T-helper 17 cell (primary cell): Measurements from ENCODE around the gene ZNF14. TPM values are rescaled to one million over a fixed set of nuclear protein-coding genes. Genes with fewer than 3 reads are reported as not detected.

Experiments used
- ATAC-seq: fragments of 150-1000 bp; cut with Tn5 transposase; 2 replicates; pipeline ENCODE4 v1.10.0; 2021; ENCODE audit warnings: mild to moderate bottlenecking, moderate library complexity
- DNase-seq, 3 donors: peaks; one replicate each; pipeline versions ENCODE4 v3.0.0 to v3.0.0-alpha.2; 2020 to 2021
- H3K9me3 ChIP-seq: one replicate; pipeline ENCODE4 v1.7.0; 2013; ENCODE audit warnings: low read length, mild to moderate bottlenecking; ENCODE audit not compliant: control insufficient read depth, poor library complexity, severe bottlenecking
- H3K27ac Mint-ChIP-seq: one replicate; pipeline ENCODE4 v1.8.0; 2022; ENCODE audit warnings: mild to moderate bottlenecking, moderate library complexity, mixed read lengths
- H3K27me3 Mint-ChIP-seq: one replicate; pipeline ENCODE4 v1.8.0; 2022; ENCODE audit warnings: mixed read lengths
- H3K36me3 Mint-ChIP-seq: one replicate; pipeline ENCODE4 v1.8.0; 2022; ENCODE audit warnings: low read depth, mixed read lengths
- H3K4me1 Mint-ChIP-seq: one replicate; pipeline ENCODE4 v1.8.0; 2022; ENCODE audit warnings: mild to moderate bottlenecking, mixed read lengths
- H3K4me3 Mint-ChIP-seq: one replicate; pipeline ENCODE4 v1.8.0; 2022; ENCODE audit warnings: mild to moderate bottlenecking, moderate library complexity, mixed read lengths
- total RNA-seq, 4 donors: library from RNA in 2 of 4; stranded (reverse) in 2 of 4; gene quantifications; one replicate each; pipeline ENCODE4 v1.2.3 and lab custom pipeline; 2022 to 2026

ZNF14 gene
- total RNA-seq, 2 donors from 2014 or later, result 18.7 to 22.5 TPM

GRCh38 chr19:19663256-19664120 is 69.4 kb downstream of the ZNF14 start, which contains the start of gene ATP13A1:
TSS of gene ATP13A1 (minus strand) at chr19:19663676. CDS start at chr19:19663666, 10 bp downstream.
- H3K4me1 Mint-ChIP-seq, result peaks cover 32% of the 10 kb centered on the region
- peak within 1 kb of the TSS; percentile 92 for H3K27ac Mint-ChIP-seq
- no peaks in the 10 kb centered on the region for H3K27me3 Mint-ChIP-seq

GRCh38 chr19:19662871-19663255 is 70.0 kb downstream of the ZNF14 start:
- H3K4me3 Mint-ChIP-seq, result peak overlapping the region; percentile 86
- H3K27me3 Mint-ChIP-seq, result no peaks in the 10 kb centered on the region
- ATAC-seq (no peak), DNase-seq (no peak)
- peaks cover 33% of the 10 kb centered on the region for H3K4me1 Mint-ChIP-seq
- H3K36me3 Mint-ChIP-seq, result no peaks in the 10 kb centered on the region
- peak overlapping the region; percentile 92 for H3K27ac Mint-ChIP-seq
- no peaks in the 10 kb centered on the region for H3K9me3 ChIP-seq

More at GRCh38 chr19:19663256-19664120, 69.4 kb downstream of the ZNF14 start, which contains the start of gene ATP13A1:
- no peaks in the 10 kb centered on the region for H3K36me3 Mint-ChIP-seq
- peak; percentile 84 to 91 (median 87) for DNase-seq
- peak within 1 kb of the TSS; percentile 86 for H3K4me3 Mint-ChIP-seq
- ATAC-seq, result peak; percentile 83
- H3K9me3 ChIP-seq, result no peaks in the 10 kb centered on the region

DNA sequence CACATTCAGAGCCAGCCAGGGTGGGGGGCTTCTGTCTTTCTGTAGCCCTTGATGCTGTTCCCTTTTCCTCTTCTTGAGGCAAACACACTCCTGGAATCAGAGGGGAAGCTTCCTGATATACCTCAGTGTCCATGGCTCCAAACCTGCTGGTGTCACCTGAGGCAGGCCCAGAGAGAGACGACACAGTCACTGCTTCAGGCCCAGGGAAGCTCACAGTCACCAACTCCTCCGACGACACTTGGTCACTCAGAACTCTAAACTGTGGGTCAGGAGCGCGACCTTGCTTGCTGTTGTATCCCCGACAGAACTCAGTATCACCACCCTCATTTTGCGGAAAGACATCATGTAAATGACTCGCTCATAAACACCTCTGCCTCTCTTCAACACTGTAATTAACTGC is 70.6 kb downstream of the ZNF14 start:
- H3K27me3 Mint-ChIP-seq, result no peaks in the 10 kb centered on the region
- DNase-seq, result no peak
- no peaks in the 10 kb centered on the region for H3K9me3 ChIP-seq
- H3K4me1 Mint-ChIP-seq, result peaks cover 31% of the 10 kb centered on the region
- ATAC-seq, result no peak
- H3K27ac Mint-ChIP-seq, result peak overlapping the region; percentile 92
- no peaks in the 10 kb centered on the region for H3K36me3 Mint-ChIP-seq
- H3K4me3 Mint-ChIP-seq, result peak overlapping the region; percentile 86

DNA sequence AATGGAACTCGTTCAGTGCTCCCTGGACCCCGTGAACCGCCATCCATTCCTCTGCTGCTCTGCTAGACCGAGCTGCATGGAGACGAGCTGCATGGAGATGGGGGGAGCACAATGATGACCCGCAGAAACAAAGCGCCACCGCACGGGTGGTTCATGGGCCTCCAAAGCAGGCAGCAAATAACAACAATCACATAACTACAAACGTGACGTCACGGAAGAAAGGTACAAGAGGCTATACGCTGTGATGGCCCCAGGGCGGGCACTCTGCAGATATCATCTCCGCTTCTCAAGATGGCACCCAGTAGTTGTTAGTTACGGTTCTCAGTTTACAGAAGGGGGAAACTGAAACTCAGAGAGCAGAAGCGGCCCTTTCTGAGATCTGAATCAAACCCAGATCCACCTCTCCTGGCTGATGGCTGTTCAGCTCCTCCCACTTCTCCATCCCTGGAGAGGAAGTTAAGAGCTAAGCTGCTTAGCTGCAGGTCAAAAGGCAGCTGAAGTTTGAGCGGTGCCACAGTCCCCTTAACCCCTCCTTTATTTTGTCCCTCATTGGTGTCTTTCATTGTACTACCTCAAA is 71.1 kb downstream of the ZNF14 start:
- H3K4me1 Mint-ChIP-seq, result peaks cover 32% of the 10 kb centered on the region
- no peaks in the 10 kb centered on the region for H3K27me3 Mint-ChIP-seq
- peak; percentile 12 for ATAC-seq
- H3K9me3 ChIP-seq, result no peaks in the 10 kb centered on the region
- peak overlapping the region; percentile 92 for H3K27ac Mint-ChIP-seq
- DNase-seq, result peak in 1 of 3 donors; percentile 23
- H3K4me3 Mint-ChIP-seq, result peak overlapping the region; percentile 86
- peaks cover 2% of the 10 kb centered on the region for H3K36me3 Mint-ChIP-seq

GRCh38 chr19:19661141-19661674 is 71.7 kb downstream of the ZNF14 start:
- H3K27ac Mint-ChIP-seq, result peak overlapping the region; percentile 92
- H3K4me3 Mint-ChIP-seq, result peak overlapping the region; percentile 86
- ATAC-seq (no peak), DNase-seq (no peak)
- H3K36me3 Mint-ChIP-seq, result peaks cover 3% of the 10 kb centered on the region
- peaks cover 31% of the 10 kb centered on the region for H3K4me1 Mint-ChIP-seq
- H3K9me3 ChIP-seq, result no peaks in the 10 kb centered on the region
- H3K27me3 Mint-ChIP-seq, result no peaks in the 10 kb centered on the region

Other genes starting within 250 kb of the ZNF14 start
- 1 to 10 TPM; 3.8 to 3.9 TPM for gene TSSK6, start 217.6 kb downstream of the ZNF14 start, total RNA-seq
- 100 to 1,000 TPM; 175 to 195 TPM for gene NDUFA13, start 216.9 kb downstream of the ZNF14 start, total RNA-seq
- 1 to 10 TPM; 3.0 to 6.1 TPM for gene YJEFN3, start 204.2 kb downstream of the ZNF14 start, total RNA-seq
- gene CILP2, start 194.8 kb downstream of the ZNF14 start, total RNA-seq, result under 1 TPM; 0.73 to 0.99 TPM
- gene PBX4, start 114.4 kb downstream of the ZNF14 start, total RNA-seq, result 10 to 100 TPM; 49.7 to 58.4 TPM
- gene LPAR2, start 104.9 kb downstream of the ZNF14 start, total RNA-seq, result 10 to 100 TPM; 66.5 to 67.2 TPM
- gene GMIP, start 89.5 kb downstream of the ZNF14 start, total RNA-seq, result 10 to 100 TPM; 85.0 to 91.7 TPM
- 10 to 100 TPM; 91.4 to 98.8 TPM for gene ATP13A1, start 69.4 kb downstream of the ZNF14 start, total RNA-seq
- gene ZNF101, start 64.3 kb downstream of the ZNF14 start, total RNA-seq, result 10 to 100 TPM; 56.0 to 56.1 TPM
- 10 to 100 TPM; 31.7 to 50.6 TPM for gene ZNF506, start 88.6 kb upstream of the ZNF14 start, total RNA-seq
- 1 to 10 TPM; 5.8 to 8.0 TPM for gene ZNF253, start 132.8 kb upstream of the ZNF14 start, total RNA-seq
- 1 to 10 TPM; 3.9 to 4.4 TPM for gene ZNF93, start 167.8 kb upstream of the ZNF14 start, total RNA-seq